Testis (tissue), 2 donors: ENCODE results near the gene TTF2.

Experiments used
- POLR2A ChIP-seq: fragments of 450-650 bp; IDR thresholded peaks from one replicate; pipeline ENCODE4 v1.6.1; 2017; ENCODE audit warnings: antibody characterized with exemption, mild to moderate bottlenecking, moderate library complexity
- TF ChIP-seq, protein P1 (sequence below), 3 experiments: fragments of 450-650 bp in 2 of 3; fragments of 200-600 bp in 1 of 3; sonication (generic) in 1 of 3; IDR thresholded peaks; one replicate each; pipeline ENCODE4 v1.5.1; 2016 to 2019; ENCODE audit warnings: antibody characterized with exemption in 3 of 3, mild to moderate bottlenecking in 2 of 3, moderate library complexity in 1 of 3

DNA sequence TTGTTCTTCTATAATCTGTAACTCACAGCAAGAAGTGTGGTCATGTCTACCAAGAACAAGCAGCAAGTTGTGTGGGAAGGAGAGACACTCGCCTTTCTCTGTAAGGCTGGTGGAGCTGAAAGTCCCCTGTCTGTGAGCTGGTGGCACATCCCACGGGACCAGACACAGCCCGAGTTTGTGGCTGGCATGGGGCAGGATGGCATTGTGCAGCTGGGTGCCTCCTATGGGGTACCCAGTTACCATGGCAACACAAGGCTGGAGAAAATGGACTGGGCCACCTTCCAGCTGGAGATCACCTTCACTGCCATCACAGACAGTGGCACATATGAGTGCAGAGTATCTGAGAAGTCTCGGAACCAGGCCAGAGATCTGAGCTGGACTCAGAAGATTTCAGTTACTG, 43.1 kb upstream of the TTF2 start:
- TF ChIP-seq, protein P1, sequence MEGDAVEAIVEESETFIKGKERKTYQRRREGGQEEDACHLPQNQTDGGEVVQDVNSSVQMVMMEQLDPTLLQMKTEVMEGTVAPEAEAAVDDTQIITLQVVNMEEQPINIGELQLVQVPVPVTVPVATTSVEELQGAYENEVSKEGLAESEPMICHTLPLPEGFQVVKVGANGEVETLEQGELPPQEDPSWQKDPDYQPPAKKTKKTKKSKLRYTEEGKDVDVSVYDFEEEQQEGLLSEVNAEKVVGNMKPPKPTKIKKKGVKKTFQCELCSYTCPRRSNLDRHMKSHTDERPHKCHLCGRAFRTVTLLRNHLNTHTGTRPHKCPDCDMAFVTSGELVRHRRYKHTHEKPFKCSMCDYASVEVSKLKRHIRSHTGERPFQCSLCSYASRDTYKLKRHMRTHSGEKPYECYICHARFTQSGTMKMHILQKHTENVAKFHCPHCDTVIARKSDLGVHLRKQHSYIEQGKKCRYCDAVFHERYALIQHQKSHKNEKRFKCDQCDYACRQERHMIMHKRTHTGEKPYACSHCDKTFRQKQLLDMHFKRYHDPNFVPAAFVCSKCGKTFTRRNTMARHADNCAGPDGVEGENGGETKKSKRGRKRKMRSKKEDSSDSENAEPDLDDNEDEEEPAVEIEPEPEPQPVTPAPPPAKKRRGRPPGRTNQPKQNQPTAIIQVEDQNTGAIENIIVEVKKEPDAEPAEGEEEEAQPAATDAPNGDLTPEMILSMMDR (IDR thresholded peaks at IDR 0.05), result no peak
- TF ChIP-seq POLR2A, result no peak
